ENCODE data around the gene ZNF516.

ZNF516 gene

DNA sequence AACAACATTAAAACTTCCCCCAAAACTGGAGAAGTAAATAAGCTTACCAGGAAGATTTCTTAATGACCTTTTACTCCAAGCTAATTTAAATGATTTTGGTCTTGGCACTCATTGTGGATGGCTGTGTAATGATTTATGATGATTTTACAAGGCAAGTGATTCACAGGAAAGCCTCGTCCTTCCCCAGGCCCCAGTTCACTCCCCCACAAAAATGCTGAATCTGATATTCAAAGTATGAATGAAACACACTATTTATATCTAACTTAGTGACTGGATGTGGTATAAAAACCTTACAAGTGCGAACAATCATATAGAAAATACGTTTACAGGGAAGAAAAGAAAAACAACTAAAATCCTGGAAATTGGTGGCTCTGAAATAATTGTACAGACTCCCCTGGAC, 49.8 kb downstream of the ZNF516 start:
- TF ChIP-seq, protein P1, sequence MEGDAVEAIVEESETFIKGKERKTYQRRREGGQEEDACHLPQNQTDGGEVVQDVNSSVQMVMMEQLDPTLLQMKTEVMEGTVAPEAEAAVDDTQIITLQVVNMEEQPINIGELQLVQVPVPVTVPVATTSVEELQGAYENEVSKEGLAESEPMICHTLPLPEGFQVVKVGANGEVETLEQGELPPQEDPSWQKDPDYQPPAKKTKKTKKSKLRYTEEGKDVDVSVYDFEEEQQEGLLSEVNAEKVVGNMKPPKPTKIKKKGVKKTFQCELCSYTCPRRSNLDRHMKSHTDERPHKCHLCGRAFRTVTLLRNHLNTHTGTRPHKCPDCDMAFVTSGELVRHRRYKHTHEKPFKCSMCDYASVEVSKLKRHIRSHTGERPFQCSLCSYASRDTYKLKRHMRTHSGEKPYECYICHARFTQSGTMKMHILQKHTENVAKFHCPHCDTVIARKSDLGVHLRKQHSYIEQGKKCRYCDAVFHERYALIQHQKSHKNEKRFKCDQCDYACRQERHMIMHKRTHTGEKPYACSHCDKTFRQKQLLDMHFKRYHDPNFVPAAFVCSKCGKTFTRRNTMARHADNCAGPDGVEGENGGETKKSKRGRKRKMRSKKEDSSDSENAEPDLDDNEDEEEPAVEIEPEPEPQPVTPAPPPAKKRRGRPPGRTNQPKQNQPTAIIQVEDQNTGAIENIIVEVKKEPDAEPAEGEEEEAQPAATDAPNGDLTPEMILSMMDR (IDR thresholded peaks at IDR 0.05; ENCODE audit: insufficient read depth, missing control alignments), result no peak
- FAIRE-seq (no peak), DNase-seq (ENCODE audit: insufficient read length, low spot score) (no peak)

DNA sequence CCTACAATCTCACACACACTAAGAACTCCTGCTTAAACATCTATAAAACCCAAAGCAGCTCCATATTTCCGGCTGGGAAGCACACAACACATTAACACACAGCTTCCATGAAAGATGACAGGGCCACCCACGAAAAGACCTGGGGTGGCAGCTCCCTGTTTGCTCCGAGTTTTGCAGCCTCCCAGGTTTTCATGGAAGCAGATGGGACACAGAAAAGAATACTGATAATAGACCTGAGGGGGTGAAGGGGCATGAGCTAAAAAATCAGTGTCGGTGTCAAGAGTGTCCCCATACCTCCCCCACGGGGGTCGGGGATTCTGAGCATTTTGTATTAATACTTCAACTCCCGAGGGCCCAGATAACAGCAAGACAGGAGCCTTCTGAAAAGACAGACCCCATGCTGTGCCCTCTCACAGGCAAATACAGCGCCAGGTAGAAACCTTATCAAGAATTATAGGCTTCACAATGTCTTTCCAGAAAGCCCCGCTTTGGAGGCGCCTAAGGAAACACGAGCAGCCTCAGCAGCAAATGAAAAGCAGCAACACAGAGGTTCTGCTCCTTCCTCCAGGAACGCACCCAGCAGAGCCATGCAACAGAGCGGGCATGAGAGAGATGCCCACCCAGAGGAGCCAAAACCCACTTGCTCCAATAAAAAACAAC, 50.5 kb downstream of the ZNF516 start:
- DNase-seq (ENCODE audit: insufficient read length, low spot score) (no peak), FAIRE-seq (no peak)
- TF ChIP-seq, protein P1 (IDR thresholded peaks at IDR 0.05; ENCODE audit: insufficient read depth, missing control alignments), result no peak

DNA sequence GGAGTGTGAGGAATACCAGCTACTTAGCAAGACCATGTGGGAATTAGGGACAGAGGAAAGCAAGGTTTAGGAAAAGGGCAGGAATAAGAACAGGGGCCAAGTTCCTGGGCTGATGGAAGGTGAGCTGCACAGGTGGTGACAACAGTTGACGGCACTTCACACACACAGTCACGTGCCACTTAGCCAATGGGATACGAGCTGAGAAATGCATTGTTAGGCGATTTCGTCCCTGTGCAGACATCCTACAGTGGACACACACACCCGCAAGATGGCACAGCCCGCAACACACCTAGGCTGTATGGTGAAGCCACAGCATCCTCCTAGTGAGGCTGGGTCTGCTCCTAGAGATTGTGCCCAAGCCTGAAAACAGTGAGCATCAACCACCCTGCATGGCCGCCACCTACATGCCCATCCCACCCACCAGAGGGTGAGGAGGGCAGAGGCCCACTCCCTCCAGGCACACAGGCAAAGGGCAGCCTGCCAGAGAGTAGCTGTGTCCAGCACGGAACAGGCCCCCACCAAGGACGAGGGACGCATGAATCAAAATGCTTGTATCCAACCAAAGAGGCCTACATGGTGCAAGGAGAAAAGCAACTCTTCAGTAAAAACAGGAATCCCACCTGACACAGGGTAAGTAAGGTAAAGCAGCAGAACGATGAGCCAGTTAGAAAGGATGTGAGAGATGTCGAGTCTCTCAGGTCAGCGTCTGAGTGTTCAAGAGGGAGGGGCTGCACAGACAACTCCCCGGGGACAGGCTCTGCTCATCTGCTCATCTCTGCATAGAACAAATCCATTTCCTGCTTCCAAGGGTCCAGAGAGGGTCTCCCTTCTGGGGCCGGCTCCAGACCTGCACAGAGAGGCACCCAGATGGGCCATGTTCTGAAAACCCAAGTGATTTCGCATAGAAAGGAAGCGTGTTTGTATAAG, 51.3 kb downstream of the ZNF516 start:
- DNase-seq (ENCODE audit: insufficient read length, low spot score) (peak; percentile 95), FAIRE-seq (peak; percentile 99)
- TF ChIP-seq, protein P1 (IDR thresholded peaks at IDR 0.05; ENCODE audit: insufficient read depth, missing control alignments), result no peak

DNA sequence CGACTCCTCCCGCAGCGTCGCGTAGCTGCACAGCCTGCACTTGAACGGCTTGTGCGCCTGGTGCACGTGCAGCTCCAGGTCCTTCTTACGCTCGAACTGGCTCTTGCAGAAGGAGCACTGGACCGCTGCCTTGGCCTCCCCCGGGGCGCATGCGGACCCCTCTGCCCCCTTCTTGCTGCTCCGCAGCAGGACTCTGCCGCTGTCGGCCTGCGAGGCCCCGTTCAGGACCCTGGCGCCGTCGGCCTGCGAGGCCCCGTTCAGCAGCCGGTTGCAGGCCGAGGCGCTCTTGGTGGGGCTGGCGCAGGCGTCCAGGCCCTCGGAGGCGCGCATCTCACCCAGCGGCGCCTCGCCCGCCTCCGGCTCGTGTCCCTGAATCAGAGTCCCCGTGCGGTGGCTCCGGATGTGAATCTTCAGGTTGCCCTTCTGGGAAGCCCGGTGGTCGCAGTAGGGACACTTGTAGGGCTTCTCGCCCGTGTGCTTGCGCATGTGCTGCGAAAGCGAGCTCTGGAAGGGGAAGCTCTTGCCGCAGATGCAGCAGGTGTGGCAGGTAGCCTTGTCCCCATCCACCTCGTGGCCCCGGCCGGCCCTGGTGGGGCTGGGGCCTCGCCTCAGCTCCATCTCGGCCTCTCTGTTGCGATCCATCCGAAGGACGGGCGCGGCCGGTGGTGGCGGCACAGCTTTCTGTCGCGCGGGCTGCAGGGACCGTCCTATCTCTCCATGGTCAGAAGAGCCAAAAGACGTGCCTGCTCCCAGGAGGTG, 52.5 kb downstream of the ZNF516 start:
- DNase-seq (ENCODE audit: insufficient read length, low spot score) (no peak), FAIRE-seq (no peak)
- TF ChIP-seq, protein P1 (IDR thresholded peaks at IDR 0.05; ENCODE audit: insufficient read depth, missing control alignments), result no peak

DNA sequence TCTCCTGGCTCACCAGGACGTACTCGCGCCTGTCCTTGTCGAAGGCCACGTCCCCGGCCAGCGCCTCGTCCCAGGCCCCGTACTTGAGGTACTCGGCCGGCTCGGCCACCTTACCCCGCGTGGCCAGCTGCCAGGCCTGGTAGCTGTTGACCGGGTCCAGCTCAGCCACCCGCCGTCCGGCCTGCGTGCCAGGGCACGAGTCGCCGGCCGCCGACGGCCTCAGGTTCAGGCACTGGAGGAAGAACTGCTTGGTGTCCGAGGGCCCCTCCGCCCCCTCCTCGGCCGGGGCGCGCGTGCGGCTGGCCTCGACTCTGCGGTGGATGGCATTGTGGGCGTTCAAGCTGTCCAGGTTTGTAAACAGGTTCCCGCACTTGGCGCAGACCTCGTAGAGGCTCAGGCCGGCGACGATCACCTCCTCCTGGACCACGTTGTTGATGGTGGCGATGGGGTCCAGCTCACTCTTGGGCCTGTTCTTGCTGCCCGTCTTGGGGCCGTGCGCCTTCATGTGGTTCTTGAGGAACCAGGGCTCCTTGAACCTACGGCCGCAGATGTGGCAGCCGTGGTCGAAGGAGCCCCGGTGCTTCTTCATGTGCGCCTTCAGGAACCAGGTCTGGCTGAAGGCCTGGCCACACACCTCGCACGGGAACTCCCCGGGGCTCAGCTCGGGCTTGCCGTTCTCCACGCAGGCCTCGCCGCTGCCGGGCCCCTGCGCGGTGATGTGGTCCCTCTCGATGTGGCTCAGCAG, 53.2 kb downstream of the ZNF516 start:
- TF ChIP-seq, protein P1 (IDR thresholded peaks at IDR 0.05; ENCODE audit: insufficient read depth, missing control alignments), result no peak
- FAIRE-seq, result no peak
- no peak for DNase-seq (ENCODE audit: insufficient read length, low spot score)

DNA sequence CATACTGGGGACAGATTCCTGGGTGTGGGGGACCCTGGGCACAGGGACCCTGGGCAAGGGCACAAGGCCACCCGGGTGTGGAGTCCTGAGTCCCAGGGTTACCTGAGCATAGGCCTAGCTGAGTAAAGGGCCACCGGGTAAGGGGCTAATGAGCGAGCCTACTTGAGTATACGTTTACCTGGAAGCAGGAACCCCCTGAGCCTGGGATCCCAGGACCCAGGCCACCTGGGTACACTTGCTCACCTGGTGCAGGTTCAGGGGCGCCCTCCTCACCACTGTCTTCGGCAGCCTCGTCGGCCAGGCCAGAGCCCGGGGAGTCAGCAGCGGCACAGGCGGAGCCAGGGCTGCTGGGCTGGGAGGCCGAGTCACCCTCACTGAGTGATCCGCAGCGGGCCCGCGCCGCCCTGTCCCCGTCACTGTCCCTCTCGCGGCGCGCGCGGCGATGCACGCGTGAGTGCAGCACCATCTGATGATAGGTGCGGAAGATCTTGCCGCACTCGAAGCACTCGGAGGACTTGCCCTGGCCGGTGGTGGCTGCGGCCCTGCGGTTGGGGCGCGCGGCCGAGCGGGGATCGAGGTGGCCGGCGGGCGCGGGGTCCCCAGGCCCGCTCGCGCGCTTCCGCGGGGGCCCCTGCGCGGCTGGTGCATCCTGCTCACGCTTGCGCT, 53.9 kb downstream of the ZNF516 start:
- FAIRE-seq, result no peak
- TF ChIP-seq, protein P1 (IDR thresholded peaks at IDR 0.05; ENCODE audit: insufficient read depth, missing control alignments), result no peak

More for the DNA sequence above, 53.9 kb downstream of the ZNF516 start:
- DNase-seq (ENCODE audit: insufficient read length, low spot score), result no peak

Measured in D721Med (cell line).